Measurements from ENCODE around the gene HSPB2.
"Not testable (repeated sequence)": the region's sequence is repeated elsewhere in the genome, so short reads cannot be mapped to it uniquely, and the experiment has no call there.

Gene HSPB2

DNA sequence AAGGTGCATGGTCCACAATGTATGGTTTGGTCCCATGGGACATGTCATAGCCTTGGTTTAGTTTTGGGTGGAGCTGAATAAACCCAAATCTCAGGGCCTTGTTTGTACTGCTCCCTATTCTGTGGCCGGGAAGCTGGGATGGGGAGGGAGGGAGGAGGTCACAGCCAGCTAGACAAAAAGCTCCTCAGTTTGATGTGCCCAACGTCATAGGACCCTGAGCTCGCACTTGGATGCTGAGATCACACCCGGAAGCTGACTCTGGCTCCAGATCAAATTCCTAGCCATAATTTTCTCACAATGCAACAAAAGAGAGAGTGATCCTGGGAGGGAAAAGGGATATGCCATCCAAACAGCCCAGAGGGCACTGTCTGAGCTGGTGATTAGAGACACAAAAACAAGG is 1.5 kb downstream of the HSPB2 start:
- peak; percentile 33 for DNase-seq (ENCODE audit: low read depth)

DNA sequence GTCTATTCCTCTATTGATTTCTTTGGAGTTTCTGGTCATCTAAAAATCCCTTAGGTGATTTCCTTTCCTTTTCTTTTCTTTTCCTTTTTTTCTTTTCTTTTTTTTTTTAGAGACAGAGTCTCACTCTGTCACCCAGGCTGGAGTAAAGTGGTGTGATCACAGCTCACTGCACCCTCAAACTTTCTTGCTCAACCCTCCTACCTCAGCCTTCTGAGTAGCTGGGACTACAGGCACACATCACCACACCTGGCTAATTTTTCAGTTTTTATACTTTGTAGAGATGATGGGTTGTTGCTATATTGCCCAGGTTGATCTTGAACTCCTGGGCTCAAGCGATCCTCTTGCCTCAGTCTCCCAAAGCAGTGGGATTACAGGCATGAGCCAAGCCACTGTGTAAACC is 4.2 kb downstream of the HSPB2 start:
- no peak for DNase-seq (ENCODE audit: low read depth)

DNA sequence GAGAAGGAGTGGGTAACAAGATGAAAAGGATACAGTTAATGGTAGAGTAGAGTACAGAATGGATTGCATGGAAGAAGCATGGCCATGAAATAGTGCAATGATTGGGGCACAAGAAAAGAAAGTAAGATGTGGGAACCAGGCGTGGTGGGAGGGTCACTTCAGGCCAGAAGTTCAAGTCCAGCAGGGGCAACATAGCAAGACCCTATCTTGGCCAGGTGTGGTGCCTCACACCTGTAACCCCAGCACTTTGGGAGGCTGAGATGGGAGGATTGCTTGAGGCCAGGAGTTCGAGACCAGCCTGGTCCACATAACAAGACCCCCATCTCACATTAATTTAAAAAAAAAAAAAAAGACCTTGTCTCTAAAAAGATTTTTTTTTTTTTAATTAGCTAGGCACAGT is 4.8 kb downstream of the HSPB2 start:
- DNase-seq (ENCODE audit: low read depth), result no peak

DNA sequence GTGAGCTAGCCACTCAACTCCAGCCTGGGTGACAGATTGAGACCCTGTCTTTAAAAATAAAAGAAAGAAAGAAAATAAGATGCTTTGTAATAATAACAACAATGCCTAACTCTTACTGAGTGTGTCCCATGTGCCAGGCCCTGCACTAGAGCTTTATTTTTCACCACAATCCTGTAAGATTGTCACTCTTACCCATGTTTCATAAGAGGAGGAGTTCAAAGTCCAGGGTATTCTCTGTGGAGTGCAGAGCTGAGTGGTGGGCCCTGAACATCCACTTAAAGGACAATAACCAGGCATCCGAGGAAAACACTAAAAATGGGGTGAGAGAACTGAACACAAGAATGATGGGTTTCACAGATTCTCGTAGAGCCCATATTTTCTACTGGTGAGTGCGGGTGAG is 5.3 kb downstream of the HSPB2 start:
- no peak for DNase-seq (ENCODE audit: low read depth)

DNA sequence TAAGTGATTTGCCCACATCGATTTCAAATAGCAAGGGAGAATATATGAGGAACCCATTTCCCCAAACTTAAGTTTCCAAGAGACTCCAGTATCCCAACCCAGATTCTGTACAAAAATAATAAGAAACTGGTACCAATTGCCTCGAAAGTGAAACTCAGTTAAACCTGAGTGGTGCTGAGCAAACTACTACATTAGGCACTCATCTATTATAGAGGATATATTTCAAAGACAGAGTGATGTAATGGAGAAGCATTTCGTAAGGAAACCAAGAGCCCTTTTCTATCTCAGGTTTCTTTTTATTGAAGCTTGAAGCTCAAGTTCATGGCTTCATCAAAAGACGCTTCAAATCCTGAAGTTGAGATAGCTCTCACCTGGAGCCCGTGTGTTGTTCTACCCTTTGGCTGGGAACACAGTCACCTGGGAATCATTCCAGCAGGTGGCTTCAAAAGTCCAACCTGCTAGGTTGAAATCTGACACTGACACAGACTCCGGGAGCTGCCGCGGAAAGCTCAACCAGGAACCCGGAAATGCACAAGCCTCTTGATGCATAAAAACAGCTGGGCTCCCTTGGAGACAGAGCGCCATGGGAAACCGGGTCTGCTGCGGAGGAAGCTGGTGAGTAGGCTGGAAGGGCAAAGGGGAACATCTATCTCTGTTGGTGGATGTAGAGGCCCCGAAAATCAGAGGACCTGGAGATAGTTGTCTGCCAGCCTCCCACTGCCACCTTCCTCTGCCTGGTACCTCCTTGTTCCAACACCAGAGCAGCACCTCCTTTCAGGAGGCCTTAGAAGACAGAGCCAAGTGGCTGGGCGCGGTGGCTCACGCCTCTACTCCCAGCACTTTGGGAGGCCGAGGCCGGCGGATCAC is 6.1 kb downstream of the HSPB2 start, which contains the start of gene C11orf52:
C11orf52 (plus strand) TSS at position 524 of the 867 bp plus-strand sequence; CDS start at position 584, 60 bp downstream.
- DNase-seq (ENCODE audit: low read depth), result no peak

DNA sequence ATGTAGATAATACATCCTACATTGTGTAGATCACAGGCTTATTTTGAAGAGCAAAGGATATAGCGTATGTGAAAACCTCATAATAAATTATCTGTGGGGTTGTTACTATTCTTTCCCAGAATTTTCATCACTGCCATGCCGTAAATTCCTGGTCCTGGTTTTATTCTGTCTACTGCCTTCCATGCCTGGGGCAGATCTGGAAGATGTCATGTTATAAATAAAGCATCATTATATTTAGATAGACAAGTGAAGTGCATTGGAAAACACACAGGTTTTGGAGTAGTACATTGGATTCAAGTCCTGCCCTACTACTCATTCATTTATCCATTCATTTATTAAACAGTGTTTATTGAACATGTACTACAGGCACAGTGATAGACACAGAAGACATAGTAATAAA is 8.4 kb downstream of the HSPB2 start:
- DNase-seq (ENCODE audit: low read depth), result no peak

DNA sequence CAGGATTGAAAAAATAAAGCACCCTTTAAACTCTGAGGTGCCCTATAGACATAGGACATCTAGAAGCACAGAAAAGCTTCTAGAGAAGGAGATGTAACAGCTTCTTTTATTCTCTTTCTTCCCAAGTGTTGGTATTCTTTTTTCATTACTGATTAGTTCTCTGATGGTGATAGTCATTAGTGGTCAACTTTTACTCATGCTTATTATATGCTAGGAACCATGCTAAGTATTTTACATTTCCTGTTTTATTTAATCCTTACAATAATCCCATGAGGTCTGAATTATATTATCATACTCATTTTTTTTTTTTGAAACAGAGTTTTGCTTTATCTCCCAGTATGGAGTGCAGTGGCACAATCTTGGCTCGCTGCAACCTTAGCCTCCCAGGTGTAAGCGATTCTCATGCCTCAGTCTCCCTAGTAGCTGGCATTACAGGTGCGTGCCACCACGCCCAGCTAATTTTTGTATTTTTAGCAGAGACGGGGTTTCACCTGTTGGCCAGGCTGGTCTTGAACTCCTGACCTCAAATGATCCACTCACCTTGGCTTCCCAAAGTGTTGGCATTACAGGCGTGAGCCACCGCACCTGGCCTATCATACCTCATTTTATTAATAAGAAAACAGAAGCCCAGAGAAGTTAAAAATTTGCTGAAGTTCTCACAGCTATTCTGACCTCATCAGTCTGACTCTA is 9.2 kb downstream of the HSPB2 start:
- no peak for DNase-seq (ENCODE audit: low read depth)

DNA sequence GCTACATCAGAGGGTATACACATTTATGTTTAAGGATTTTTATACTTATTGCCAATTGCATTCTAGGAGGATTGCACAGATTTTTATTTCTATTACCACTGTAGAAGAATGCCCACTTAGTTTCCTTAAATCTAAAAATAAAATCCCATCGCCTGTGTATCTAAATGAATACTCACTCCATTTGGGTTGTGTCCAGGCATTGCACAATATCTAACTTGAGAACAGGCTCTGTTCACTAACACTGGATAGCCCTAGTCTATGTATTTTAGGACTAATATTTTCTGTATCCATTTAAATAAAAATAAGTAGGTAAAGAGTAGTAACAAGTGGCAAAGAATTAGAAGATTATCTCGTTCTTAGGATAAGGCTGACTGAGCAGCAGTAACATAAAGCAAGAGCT is 10.3 kb downstream of the HSPB2 start:
- DNase-seq (ENCODE audit: low read depth), result peak; percentile 82

DNA sequence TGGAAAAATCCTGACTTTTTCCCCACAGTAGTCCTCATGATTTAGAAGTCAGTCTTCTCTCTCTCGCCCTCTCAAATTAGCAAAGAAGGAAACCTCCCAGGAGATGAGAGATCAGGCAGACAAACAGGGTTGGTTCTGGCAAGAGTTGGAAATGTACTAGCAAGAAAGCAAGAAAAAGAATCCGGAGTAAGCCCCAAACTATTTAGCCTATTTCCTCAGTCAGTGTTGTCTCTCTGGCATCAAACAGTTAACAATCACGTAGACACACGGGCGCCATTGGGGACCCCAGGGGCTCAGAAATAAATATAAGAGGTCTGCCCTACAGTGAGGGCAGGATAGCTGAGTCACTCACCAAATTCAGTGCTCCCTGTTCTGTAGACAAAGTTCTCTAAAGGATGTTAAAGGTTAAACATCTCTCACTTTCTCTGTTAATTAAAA is 10.8 kb downstream of the HSPB2 start:
- peak; percentile 50 for DNase-seq (ENCODE audit: low read depth)

DNA sequence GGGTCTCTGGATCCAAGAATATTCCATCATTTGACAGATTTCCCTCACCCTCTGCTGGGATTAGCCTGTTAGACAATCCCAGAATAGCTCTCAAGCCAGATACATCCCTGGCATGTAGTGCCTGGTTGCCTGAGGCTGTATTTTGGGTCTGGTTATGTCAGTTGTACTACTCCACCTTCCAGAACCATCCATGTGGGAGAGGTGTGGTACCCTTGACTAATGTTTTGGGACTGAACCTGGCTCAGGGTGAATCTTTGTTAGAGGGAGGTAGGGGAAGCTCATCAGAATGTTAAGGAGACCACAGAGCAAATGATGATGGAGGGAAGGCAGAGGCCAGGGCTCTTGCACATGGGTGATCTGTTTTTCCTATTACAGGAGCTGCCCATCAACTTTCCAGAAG is 11.4 kb downstream of the HSPB2 start:
- no peak for DNase-seq (ENCODE audit: low read depth)

DNA sequence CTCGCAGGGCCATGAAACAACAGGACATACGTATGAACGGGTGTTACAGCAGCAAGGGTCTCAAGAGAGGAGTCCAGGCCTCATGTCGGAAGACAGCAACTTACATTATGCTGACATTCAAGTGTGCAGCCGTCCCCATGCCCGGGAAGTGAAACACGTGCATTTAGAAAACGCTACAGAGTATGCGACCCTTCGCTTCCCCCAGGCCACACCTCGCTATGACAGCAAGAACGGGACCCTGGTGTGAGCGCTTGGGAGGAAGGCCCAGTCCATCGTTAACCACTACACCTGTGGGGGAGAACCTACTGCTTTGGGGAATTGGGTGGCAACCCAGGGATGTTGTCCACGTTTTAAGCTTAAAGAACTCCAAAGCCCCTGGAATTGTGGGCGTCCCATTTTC is 13.4 kb downstream of the HSPB2 start:
- DNase-seq (ENCODE audit: low read depth), result no peak

DNA sequence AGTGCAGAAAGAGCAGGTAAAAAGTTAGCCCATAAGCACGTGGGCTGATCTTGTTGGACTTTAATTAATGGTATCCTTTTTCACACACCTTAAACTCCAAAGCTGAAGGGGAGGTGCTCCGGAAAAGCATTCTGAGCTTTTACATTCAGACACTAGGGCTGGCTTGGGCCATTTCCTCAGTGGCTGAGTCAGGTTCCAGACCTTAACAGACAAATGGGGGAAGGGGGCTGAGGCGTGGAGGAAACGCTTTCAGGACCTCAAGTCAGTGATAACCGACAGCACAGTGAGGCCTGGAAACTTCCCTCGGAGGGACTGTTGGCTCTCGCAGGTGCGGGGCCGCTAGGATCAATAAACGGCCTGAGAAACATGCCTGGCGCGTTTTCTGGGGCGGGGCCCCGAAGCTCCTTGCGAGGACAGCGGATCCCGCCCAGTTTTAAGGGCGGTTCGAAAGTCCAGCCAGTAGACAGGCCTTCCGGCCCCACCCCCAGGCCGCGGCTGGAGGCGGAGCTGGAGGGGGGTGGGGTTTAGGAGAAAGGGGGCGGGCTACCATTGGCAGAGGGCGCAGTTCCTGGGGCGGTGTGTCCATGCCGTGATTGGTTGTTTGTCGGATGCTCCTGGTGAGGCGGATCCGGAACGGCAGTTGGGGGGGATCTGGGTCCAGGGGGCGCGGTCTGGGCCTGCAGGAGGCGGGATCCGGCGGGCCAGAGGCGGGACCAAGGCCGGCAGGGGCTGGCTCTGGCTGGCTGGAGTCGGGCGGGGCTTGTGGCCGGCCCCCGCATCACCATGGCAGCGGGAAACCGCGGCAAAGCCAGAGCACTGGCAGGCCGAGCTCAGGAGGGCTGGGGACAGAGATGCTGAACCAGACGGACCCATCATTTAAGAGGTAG is 14.2 kb downstream of the HSPB2 start:
- peak; percentile 97 for DNase-seq (ENCODE audit: low read depth)

DNA sequence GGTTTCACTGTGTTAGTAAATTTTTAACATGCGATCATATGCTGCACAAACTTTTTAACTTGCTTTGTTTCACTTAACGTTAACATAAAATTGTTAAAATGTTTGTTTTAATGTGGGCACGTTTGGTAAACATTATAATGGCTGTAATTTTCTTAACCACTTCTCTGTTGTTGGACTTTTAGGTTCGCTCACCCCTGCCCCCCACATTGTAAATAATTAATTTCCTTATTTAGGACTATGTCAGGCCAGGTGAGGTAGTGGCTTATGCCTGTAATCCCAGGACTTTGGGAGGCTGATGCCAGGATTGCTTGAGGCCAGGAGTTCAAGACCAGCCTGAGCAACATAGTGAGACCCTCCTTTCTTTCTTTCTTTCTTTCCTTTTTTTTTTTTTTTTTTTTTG is 17.9 kb downstream of the HSPB2 start:
- DNase-seq (ENCODE audit: low read depth), result no peak

DNA sequence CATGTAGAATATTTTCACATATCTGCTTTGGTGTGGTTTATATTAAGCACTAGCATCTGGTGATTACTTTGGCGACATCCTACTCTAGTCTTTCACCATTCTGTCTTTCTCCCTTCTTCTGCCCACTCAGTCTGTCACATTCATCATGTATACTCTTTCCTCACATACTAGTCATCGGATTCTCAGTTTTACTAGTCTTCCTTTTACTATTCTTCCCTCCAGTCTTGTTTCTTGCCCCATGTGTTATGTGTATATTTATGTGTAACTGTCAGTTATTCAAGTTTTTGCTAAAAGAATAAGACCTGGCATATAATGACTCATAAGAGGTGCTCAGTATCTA is 20.0 kb downstream of the HSPB2 start:
- no peak for DNase-seq (ENCODE audit: low read depth)

DNA sequence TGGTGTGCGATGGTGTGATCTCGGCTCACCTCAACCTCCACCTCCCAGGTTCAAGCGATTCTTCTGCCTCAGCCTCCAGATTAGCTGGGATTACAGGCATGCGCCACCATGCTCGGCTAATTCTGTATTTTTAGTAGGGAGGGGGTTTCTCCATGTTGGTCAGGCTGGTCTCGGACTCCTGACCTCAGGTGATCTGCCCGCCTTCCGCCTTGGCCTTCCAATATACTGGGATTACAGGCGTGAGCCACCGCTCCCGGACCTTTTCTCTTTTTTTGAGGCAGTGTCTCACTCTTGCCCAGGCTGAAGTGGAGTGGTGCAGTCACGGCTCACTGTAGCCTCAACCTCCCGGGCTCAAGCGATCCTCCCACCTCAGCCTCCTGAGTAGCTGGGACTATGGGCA is 20.6 kb downstream of the HSPB2 start:
- DNase-seq (ENCODE audit: low read depth), result not testable (repeated sequence)

DNA sequence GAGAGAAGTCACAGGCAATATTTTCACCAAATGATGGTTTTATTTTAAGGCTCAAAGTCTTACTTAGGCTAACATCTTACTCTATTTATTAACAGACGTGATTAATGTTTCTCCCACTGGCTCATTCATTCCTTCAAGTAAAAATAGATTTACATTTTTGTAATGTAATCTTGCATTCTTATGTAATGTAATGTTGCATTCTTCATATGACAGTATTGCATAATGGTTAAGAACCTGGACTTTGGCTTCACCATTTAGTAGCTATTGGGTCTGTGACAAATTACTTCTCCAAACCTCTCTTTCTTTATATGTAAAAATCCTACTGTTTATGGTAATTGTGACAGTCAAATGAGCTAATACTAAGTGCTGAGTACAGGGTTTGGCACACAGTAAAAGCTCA is 21.3 kb downstream of the HSPB2 start:
- DNase-seq (ENCODE audit: low read depth), result no peak

DNA sequence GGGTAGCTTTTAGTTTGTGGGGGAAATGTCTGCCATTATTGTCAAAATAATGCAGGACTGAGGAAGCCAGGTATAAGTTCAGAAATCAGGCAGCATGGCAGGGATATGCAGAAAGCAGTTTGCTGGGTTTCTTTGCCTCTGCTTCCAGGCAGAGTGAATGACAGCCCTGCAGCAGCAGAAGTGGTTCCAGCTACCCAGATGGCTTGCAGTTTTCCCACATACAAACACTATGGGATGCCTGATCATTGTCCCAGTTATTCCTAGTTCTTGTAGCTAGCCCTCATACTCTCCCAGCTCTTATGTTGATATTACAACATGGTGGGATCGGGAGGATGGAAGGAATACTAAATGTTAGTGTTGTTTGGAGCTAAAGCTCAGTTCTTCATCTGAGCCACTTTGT is 21.8 kb downstream of the HSPB2 start:
- no peak for DNase-seq (ENCODE audit: low read depth)

DNA sequence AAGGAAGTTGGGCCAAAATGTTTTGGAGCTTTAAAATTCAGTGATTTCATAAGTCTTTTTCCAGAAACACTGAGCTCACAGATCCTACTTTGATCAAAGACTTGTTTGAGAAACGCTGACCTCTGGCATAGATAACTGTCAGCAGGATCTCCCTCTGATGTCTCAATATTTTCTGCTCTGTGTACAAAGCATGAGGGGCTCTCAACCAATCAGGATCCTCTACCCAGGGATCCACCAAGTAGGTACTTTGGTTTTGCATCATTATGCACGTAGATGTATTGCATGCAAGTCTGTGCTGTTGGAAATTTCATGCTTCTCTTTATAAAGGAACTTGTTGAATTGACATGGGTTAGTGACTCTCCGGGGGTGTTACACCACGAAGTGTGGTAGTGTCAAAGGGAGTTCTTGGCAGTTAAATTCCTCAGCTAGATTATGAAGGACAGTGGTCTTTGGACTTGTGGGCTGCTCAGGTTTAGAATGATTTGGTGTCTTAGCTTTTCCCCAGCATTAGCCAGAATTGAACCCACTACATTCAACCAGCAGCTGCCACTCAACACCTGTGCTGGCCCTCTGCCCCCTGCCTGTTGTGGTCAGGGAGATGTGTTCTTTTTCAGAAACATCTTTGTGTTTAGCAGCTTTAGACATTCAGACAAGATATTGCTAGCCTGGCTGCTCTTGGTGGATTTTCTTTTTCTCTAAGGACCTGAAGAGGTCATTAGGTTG is 22.9 kb downstream of the HSPB2 start:
- DNase-seq (ENCODE audit: low read depth), result peak; percentile 64

DNA sequence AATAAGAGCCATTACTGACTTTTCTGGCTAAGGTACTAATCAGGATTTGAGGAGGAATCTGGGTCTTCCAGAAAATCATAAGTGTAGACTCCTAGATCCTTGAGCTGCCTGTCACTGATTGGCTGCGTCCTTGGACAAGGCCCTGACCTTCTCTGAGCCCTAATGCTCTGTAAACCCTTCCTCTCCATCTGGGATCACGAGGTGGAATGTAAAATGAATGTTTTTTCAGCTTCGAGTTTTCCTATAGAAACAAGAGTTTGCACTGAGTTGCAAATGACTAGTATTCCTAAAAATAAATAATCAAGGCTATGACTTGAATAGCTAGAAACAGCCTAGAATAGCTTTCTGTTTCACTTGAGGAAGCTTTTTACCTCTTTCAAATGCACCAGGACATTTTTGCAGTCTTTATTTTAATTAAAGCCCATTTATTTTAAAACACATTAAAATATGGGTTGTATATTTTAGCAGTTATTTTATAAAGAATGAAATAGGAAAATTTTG is 23.6 kb downstream of the HSPB2 start:
- no peak for DNase-seq (ENCODE audit: low read depth)

DNA sequence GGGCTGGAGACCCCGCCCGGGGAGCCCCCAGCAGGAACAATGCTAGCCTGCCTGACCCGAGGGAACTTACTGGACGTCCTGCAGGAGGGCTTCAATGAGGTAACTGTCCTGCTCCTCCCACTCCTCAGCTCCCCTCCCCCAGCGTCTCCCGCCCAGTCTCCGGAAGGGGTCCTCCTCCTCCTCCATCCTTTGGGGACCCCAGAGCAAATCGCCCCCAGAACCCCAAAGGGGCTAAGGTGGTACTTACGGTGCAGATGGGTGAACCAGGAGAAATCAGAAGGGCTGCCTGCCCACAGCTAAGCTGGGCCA is 24.9 kb downstream of the HSPB2 start:
- DNase-seq (ENCODE audit: low read depth), result no peak

DNA sequence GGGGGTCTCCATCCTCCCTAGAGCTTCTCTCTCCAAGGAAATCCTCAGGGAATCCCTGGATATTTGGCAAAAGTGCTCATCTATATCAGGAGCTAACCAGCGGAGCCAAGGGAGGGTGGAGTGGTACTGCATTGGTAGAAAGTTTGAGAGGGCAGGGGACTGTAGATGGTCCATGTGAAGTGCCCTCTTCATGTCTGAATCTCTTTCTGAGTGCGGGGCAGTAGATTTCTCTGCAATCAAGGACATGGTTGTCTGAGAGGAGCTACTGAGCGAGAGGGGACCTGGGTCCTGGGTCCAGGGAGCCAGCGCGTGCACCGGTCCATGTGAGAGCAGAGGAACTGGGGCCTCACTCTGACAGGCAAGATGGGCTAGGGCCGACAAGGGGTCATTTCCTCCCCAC is 25.3 kb downstream of the HSPB2 start:
- no peak for DNase-seq (ENCODE audit: low read depth)

DNA sequence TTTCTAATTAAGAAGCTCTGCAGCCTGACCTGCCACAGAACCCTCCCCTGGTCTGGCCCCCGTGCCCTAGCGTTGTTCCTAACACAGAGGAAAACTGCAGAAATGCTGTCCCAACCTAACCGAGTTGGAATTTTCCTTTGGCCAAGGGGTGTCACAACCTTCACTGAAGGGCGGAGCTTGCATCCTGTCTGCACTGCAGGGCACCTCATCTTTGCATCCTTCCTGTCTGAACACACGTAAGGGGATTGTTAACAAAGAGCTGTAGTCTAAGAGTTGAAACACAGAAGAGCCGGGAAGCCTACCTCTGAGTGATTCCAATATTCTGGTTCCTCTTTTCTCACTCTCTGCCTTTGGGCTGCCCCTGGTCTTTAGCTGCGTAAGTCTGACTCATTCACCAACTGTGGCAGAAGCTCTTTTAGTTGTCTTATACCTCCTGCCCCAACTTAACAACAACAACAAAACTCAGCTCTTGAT is 26.2 kb downstream of the HSPB2 start:
- DNase-seq (ENCODE audit: low read depth), result peak; percentile 47
